ENCODE data around the gene SAFB2. TPM values are rescaled to one million over a fixed set of nuclear protein-coding genes. Genes with fewer than 3 reads are reported as not detected.

The SAFB2 gene
- total and polyA plus RNA-seq, 2 of the 13 experiments (the other 11 are each of a cell fraction or from before 2014, with no cell fraction given) = 11.2 to 31.5 TPM

DNA sequence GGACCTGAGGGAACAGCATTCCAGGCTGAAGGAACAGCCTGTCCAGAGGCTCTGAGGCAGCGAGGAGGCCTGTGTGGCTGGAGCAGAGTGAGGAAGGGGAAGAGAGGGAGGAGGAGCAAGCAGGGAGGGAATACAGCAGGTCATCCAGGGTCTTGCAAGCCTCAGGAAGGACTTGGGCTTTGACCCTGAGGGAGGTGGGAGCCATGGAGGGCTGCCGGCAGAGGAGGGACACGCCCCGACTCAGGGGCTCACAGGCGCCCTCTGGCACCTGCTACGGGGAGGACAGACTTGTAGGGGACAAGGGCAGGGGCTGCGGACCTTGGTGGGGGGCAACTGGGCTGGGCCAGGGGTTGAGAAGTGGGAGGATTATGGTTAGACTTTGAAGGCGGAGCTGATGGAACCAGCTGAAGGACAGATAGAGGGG is 59.6 kb downstream of the SAFB2 start:
- 19% methylated on average over 8 of the region's 8 CpGs for WGBS (ENCODE audit: low lambda C conversion rate)
- Histone ChIP-seq H3K79me2 (ENCODE audit: insufficient read depth, low read length) (no peaks in the 10 kb centered on the region), H3K4me2 (ENCODE audit: low read depth, low read length) (no peak overlapping the region), H3K27ac (ENCODE audit: extremely low read length, insufficient read depth, low read length) (no peak overlapping the region), H4K20me1 (ENCODE audit: insufficient read depth, low read length) (no peaks in the 10 kb centered on the region), H3K9ac (ENCODE audit: insufficient read depth, low read depth, low read length) (no peak overlapping the region), H3K36me3 (replicated peaks in 1 of 2; ENCODE audit: control insufficient read depth in 1 of 2, insufficient read depth in 2 of 2, low read length in 2 of 2) (no peaks in the 10 kb centered on the region), H3K27me3 (ENCODE audit: control insufficient read depth in 1 of 2, insufficient read depth in 2 of 2, low read length in 2 of 2) (peaks cover 4 to 20% of the 10 kb centered on the region in 2 experiments; a peak in 3 of 5 replicates), H3K4me1 (ENCODE audit: insufficient read depth, low read length) (no peaks in the 10 kb centered on the region), H3K4me3 (replicated peaks in 1 of 3; ENCODE audit: insufficient read depth in 1 of 3, low read depth in 2 of 3, low read length in 3 of 3) (no peak overlapping the region), H2AFZ (ENCODE audit: low read length) (no peak overlapping the region), H3K9me3 (ENCODE audit: low read length) (peaks cover 7% of the 10 kb centered on the region)
- no peak for DNase-seq (ENCODE audit: low spot score)
- FAIRE-seq = no peak
- in situ Hi-C loops (cut with HindIII; ENCODE audit: extremely low pct_ligation_motif_present, low pct_unique_long_range_greater_than_20kb) (no loop called here), intact Hi-C loops (cut with micrococcal nuclease; ENCODE audit: unreplicated experiment) (no loop called here)
- no TSS peak for BruUV-seq (replicated peaks)
- ChIA-PET CTCF (ENCODE audit: low intra/inter-chr PET ratio, low total read pairs) (no interaction called here), POLR2A (no interaction called here)
- no peak; the same call in 2 of the 3 replicates for ATAC-seq
- TF ChIP-seq ZMYM3 (CRISPR knock-in tag; IDR thresholded peaks at IDR 0.05) (peak; percentile 83), KDM1A (CRISPR knock-in tag; IDR thresholded peaks at IDR 0.05) (0 out of 2 replicates have a peak, but pooled peaks have one; percentile 46), ZNF562 (CRISPR knock-in tag; IDR thresholded peaks at IDR 0.05; ENCODE audit: borderline replicate concordance) (no peak), ZNF703 (CRISPR knock-in tag; IDR thresholded peaks at IDR 0.05; ENCODE audit: borderline replicate concordance) (no peak), ZNF230 (CRISPR knock-in tag; IDR thresholded peaks at IDR 0.05) (no peak), ZNF136 (CRISPR knock-in tag; IDR thresholded peaks at IDR 0.05; ENCODE audit: low read depth) (no peak), ZBTB7A (CRISPR knock-in tag; IDR thresholded peaks at IDR 0.05) (no peak), TCF7 (IDR thresholded peaks at IDR 0.05; ENCODE audit: low read depth) (no peak), ZMYM2 (CRISPR knock-in tag; IDR thresholded peaks at IDR 0.05) (0 out of 2 replicates have a peak, but pooled peaks have one; percentile 10), KAT8 (CRISPR knock-in tag; IDR thresholded peaks at IDR 0.05) (no peak), THAP11 (CRISPR knock-in tag; IDR thresholded peaks at IDR 0.05) (no peak), ZNF547 (CRISPR knock-in tag; IDR thresholded peaks at IDR 0.05) (no peak), GLI4 (CRISPR knock-in tag; IDR thresholded peaks at IDR 0.05; ENCODE audit: borderline replicate concordance) (no peak), U2AF1 (optimal IDR thresholded peaks at IDR 0.05; ENCODE audit: low read depth, low read length) (no peak), MTF2 (CRISPR knock-in tag; IDR thresholded peaks at IDR 0.05; ENCODE audit: borderline replicate concordance) (no peak), FOXA1 (IDR thresholded peaks at IDR 0.05) (no peak), FOXA1 (CRISPR knock-in tag; IDR thresholded peaks at IDR 0.05) (no peak), SYNCRIP (IDR thresholded peaks at IDR 0.05; ENCODE audit: insufficient read depth, low read depth, low read length) (no peak)
- TF ChIP-seq, protein P1, sequence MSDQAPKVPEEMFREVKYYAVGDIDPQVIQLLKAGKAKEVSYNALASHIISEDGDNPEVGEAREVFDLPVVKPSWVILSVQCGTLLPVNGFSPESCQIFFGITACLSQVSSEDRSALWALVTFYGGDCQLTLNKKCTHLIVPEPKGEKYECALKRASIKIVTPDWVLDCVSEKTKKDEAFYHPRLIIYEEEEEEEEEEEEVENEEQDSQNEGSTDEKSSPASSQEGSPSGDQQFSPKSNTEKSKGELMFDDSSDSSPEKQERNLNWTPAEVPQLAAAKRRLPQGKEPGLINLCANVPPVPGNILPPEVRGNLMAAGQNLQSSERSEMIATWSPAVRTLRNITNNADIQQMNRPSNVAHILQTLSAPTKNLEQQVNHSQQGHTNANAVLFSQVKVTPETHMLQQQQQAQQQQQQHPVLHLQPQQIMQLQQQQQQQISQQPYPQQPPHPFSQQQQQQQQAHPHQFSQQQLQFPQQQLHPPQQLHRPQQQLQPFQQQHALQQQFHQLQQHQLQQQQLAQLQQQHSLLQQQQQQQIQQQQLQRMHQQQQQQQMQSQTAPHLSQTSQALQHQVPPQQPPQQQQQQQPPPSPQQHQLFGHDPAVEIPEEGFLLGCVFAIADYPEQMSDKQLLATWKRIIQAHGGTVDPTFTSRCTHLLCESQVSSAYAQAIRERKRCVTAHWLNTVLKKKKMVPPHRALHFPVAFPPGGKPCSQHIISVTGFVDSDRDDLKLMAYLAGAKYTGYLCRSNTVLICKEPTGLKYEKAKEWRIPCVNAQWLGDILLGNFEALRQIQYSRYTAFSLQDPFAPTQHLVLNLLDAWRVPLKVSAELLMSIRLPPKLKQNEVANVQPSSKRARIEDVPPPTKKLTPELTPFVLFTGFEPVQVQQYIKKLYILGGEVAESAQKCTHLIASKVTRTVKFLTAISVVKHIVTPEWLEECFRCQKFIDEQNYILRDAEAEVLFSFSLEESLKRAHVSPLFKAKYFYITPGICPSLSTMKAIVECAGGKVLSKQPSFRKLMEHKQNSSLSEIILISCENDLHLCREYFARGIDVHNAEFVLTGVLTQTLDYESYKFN (CRISPR knock-in tag; conservative IDR thresholded peaks at IDR 0.05) = no peak
- TF ChIP-seq, protein P2, sequence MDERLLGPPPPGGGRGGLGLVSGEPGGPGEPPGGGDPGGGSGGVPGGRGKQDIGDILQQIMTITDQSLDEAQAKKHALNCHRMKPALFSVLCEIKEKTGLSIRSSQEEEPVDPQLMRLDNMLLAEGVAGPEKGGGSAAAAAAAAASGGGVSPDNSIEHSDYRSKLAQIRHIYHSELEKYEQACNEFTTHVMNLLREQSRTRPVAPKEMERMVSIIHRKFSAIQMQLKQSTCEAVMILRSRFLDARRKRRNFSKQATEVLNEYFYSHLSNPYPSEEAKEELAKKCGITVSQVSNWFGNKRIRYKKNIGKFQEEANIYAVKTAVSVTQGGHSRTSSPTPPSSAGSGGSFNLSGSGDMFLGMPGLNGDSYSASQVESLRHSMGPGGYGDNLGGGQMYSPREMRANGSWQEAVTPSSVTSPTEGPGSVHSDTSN (CRISPR knock-in tag; IDR thresholded peaks at IDR 0.05) = no peak
- TF ChIP-seq, protein P3, sequence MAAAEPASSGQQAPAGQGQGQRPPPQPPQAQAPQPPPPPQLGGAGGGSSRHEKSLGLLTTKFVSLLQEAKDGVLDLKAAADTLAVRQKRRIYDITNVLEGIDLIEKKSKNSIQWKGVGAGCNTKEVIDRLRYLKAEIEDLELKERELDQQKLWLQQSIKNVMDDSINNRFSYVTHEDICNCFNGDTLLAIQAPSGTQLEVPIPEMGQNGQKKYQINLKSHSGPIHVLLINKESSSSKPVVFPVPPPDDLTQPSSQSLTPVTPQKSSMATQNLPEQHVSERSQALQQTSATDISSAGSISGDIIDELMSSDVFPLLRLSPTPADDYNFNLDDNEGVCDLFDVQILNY (CRISPR knock-in tag; conservative IDR thresholded peaks at IDR 0.05) = no peak
- TF ChIP-seq, protein P4, sequence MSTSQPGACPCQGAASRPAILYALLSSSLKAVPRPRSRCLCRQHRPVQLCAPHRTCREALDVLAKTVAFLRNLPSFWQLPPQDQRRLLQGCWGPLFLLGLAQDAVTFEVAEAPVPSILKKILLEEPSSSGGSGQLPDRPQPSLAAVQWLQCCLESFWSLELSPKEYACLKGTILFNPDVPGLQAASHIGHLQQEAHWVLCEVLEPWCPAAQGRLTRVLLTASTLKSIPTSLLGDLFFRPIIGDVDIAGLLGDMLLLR (CRISPR knock-in tag; IDR thresholded peaks at IDR 0.05) = no peak
